ENCODE measurements around the gene MKKS. TPM values are rescaled to one million over a fixed set of nuclear protein-coding genes. Genes with fewer than 3 reads are reported as not detected.
A peak's percentile ranks its signal among the peaks of the same experiment; 100 is the strongest.
"Not testable (repeated sequence)": the region's sequence is repeated elsewhere in the genome, so short reads cannot be mapped to it uniquely, and the experiment has no call there.

The MKKS gene
- total RNA-seq, 1 donor from 2014 or later: 7.9 TPM

DNA sequence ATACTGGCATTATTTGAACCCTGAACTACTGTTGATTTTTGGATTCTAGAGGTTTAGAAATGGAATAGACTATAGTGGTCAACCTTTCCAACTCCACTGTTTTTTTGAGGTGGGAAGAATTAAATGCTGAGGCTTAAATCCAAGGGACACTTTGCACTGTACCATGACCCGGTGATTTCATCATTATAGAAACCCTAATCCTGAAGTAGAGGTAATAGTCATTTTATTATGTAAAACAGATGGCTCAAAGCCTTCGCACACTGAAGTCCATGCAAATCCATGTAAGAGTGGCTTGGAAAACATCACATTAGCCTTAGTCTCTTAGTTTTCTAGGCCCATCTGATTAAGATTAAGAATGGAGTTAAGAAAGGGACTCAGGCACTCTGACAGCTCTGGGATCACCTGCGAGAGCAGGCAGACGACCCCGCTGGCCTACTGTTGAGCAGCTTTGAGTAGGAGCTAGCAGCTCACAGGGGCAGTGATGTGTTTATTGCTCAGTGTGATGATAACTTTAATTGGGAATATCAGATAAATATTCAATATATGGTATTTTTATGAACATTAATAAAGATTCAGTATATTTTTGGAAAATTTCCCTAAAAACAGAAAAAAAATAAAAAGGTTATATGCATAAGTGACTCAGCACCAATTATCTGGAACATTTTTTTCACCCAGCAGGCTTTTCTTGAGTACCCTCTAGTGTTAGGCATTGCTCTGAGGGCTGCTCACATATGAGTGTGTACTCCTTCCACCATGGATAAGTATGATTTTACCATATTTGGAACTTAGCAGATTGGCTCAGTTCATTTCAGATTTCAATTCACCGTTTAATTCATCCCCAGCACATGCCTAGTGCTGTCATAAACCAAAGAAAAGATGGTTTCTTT lies 14.5 kb upstream of the MKKS start:
- DNase-seq: no peak

DNA sequence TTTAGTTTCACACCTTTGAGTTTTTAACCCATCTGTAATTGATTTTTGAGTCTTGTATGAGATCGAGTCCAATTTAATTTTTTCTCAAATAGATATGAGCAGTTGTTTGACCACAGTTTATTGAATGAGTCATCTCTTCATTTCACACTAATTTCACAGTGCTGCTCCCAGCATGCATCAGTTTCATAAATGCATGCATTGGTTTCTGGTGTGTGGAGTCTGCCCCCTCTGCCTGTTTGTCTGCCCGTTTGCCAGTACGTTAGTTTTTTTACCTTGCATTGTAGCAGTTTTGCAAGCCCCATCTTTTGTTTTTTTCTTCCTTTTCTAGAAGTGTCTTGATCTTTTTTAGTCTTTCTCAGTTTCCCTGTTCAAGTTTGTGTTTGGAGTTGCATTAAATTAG lies 13.0 kb upstream of the MKKS start:
- no peak for DNase-seq

DNA sequence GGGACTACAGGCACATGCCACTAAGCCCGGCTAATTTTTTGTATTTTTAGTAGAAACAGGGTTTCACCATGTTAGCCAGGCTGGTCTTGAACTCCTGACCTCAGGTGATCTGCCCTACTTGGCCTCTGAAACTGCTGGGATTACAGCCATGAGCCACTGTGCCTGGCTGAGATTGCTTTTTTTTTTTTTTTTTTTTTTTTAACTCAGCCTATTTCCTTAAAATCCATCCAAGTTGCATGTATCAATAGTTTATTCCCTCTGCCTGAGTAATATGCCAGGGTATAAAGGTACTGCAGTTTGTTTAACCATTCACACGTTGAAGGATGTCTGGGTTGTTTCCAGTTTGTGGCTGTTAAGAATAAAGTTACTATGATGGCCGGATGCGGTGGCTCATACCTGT lies 11.7 kb upstream of the MKKS start:
- no peak for DNase-seq

- DNase-seq: no peak
Observed at GRCh38 chr20:10443936-10444335, 9.9 kb upstream of the MKKS start.

- no peak for DNase-seq
Observed at GRCh38 chr20:10438217-10438616, 4.2 kb upstream of the MKKS start.

DNA sequence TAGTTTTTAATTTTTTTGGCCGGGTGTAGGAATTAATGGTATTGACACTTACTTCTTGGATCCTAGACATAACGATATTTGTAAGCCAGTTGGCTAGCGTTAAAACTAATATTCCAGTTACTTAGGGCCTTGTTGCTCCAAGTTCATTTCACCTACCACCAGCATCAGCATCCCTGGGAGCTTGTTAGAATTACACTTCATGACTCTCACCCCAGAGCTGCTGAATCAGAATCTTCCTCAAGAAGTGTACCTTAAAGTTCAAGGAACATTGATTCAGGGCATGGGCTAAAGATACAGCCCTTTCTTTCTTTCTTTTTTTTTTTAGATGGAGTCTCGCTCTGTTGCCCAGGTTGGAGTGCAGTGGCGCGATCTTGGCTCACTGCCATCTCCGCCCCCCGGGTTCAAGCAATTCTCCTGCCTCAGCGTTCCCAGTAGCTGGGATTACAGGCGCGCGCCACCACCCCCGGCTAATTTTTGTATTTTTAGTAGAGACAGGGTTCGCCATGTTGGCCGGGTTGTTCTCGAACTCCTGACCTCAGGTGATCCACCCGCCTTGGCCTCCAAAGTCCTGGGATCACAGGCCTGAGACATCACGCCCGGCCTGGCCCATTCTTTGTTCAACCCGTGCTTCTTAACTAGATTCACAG lies 2.2 kb upstream of the MKKS start:
- DNase-seq: no peak

- DNase-seq: peak; percentile 98
Observed at GRCh38 chr20:10434832-10435812, 1.1 kb upstream of the MKKS start, which contains the start of gene SLX4IP. SLX4IP (plus strand) TSS chr20:10435305; CDS start chr20:10458205, 22,900 bp downstream.

DNA sequence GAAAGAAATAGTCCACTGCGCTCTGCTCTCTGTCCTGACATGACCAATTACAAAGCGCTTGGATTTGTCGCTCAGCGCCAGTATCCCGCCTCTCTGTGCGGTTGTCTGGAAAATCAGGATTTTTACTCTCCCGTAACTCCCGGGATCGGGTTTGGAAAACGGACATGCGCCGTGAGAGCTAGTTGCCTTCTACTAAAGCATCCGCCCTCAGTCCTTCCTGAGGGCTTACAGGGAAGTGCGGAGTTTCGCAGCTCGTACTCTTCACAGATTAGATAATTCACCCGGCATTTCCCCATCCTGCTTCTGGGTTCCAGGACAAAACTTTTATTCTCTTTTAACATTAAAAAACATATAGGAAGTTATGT lies 427 bp upstream of the MKKS start:
- DNase-seq: peak; percentile 99

- no peak for DNase-seq
Observed at GRCh38 chr20:10433014-10433622, 904 bp downstream of the MKKS start.

DNA sequence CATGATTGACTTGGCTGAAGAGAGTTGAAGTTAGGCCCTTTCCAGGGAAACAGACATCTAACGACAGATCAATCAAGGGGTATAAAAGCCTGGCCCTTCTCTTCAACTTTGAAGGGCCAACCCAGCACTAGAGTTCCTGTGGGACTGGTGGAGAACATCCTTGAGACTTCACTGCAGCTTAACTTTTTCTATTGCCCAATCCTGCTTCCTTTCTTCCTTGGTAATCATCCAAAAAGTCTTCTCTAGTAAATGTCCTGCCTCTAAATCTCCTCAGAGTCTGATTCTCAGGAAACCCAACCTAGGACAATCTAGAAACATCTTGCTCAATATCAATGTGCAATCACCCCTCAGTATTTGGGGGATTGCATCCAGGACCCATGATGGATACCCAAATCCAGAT lies 1.9 kb downstream of the MKKS start:
- no peak for DNase-seq

GRCh38 chr20:10430704-10431103 lies 3.3 kb downstream of the MKKS start:
- DNase-seq: no peak

GRCh38 chr20:10430000-10430466 lies 4.0 kb downstream of the MKKS start:
- DNase-seq: no peak

- DNase-seq: no peak
Observed at GRCh38 chr20:10429443-10429981, 4.5 kb downstream of the MKKS start.

DNA sequence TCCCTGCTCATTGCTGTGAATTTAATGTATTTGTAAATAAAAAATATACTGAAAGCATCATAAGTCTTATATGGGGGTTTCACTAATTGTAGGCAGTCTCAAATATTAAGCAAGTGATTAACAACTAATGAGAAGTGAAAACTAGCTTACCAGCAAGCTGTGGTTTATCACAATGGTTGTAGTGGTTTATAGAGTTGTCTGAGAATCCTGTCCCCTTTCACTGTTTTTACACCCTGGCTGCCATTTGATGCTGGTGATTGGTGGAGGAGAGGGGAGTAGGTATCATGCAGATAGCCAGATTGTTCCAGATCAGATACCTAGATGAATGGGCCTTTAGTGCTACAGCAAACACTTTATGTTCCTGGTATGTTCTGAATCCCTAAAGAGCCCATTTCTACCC lies 6.0 kb downstream of the MKKS start:
- no peak for DNase-seq

GRCh38 chr20:10427060-10427692 lies 6.8 kb downstream of the MKKS start:
- DNase-seq: peak; percentile 15

DNA sequence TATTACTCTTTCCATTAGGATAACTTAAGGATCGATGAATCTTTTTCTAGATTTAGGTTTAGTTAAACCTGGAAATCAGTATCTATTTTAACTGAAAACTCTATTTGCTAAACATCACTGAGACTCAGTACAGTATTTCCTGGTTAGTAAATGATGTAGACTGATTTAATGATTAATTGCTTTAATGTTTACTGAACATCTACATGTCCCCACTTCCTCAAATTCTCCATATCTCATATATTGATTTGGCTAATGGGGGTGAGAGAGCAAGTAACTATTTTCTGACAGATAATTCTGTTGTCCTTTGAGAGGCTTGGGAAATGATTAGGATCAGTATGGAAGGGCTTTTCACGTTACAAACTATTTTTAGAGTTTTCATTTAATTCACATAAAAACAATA lies 10.3 kb downstream of the MKKS start:
- DNase-seq: no peak

DNA sequence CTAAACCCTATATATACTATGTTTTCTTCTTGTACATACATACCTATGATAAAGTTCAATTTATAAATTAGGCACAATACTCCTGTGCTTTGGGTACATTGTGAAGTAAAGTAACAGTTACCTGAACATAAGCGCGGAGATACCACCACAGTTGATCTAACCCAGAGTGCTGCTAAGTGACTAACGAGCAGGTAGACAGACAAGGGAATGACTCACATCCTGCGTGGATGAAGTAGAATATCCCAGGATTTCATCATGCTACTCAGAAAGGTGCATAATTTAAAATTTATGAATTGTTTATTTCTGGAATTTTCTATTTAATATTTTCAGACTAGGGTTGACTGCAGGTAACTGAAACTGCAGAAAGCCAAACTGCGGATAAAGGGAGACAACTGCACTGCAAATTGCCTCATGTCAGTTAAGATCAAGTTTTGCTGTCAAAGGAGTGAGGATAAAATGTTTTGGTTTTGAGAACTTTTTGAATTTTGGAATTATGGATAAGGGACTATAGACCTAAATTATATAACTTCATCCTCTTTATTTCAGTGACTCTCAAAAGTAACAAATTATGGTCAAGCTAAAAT lies 14.4 kb downstream of the MKKS start:
- DNase-seq: no peak

DNA sequence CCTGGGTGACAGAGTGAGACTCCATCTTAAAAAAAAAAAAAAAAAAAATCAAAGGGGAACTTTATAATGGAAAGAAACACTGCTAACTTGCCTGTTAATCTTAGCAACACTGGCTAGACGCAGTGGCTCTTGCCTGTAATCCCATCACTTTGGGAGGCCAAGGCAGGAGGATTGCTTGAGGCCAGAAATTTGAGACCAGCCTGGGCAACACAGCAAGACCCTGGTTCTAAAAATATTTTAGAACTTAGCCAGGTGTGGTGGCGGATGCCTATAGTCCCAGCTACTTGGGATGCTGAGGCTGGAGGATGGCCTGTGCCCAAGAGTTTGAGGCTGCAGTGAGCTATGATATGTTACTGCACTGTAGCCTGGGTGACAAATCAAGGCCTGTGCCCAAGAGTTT lies 16.8 kb downstream of the MKKS start:
- DNase-seq: not testable (repeated sequence)

DNA sequence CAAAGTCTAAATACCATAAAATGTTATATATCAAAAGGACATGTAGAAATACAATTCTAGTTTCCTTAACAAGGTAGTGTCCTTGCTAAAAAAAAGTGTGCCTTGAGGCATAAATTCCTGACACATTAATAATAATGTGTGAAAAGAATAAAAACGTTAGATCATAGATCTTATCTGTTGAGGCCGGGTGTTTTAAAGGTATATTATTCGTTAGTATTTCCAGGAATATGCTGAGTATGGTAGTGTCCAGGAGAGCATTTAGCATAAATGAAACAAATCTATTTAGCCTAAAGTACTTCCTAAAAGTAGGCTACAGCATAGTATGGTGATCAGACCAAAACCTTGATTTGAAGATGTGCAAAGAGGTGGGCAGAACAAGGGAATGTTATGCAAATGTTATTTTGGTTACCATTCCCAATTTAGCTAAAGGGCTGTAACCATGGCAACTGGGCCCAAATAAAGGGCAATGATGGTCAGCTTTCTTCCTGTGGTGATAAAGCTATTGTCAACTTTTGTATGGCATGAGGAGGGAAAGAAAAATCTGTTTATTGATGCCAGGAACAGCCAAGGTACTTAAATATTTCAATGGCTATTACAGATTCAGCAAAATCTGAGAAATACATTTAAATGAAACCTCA lies 18.9 kb downstream of the MKKS start:
- no peak for DNase-seq

All from skin of body (tissue), 2 donors.